Measurements from ENCODE around the gene BIRC7.

BIRC7 gene

GRCh38 chr20:63265891-63266515 is 30.3 kb downstream of the BIRC7 start:
- no peak for FAIRE-seq
- no peak for DNase-seq (ENCODE audit: insufficient read length, low spot score)
- TF ChIP-seq CTCF (IDR thresholded peaks at IDR 0.05; ENCODE audit: insufficient read depth, missing control alignments): no peak

GRCh38 chr20:63267691-63268090 is 32.0 kb downstream of the BIRC7 start:
- DNase-seq (ENCODE audit: insufficient read length, low spot score) (no peak), FAIRE-seq (no peak)
- TF ChIP-seq CTCF (IDR thresholded peaks at IDR 0.05; ENCODE audit: insufficient read depth, missing control alignments): no peak

- DNase-seq (ENCODE audit: insufficient read length, low spot score) (peak; percentile 83), FAIRE-seq (no peak)
- no peak for TF ChIP-seq CTCF (IDR thresholded peaks at IDR 0.05; ENCODE audit: insufficient read depth, missing control alignments)
Measured at GRCh38 chr20:63268256-63268655, 32.6 kb downstream of the BIRC7 start.

DNA sequence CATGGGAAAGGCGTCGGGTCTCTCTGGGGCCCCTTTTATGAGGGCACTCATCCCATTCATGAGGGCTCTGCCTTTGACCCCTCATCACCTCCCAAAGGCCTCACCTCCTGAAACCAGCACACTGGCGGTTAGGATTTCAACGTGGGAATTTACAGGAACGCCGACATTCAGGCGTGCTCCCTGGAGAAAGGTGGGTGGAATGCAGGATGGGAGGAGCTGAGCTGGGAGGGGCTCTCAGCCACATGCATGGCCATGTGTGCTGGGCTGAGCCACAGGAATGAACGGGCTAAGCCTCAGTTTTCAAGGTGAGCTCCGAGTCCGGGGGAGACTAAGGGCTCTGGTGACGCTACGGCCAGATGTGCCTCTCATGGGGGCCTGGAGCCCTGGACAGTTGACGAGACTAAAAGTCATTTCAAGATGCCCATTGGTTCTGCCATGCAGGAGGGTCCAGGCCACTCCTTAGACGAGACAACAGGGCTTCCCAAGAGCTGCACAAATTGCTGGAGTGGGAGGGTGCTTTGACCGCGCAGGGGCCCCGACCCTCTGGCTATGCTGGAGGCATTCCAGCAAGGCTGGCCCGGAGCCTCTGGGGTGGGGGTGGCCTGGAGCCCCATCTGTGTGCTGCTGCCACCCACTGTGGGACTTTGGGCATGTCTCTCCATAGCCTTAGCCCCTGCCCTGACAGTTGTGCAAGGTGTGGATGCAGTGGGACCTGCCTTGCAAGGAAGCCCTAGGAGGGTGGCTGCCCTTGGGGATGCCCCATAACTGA is 33.1 kb downstream of the BIRC7 start:
- FAIRE-seq (no peak), DNase-seq (ENCODE audit: insufficient read length, low spot score) (no peak)
- TF ChIP-seq CTCF (IDR thresholded peaks at IDR 0.05; ENCODE audit: insufficient read depth, missing control alignments): no peak

GRCh38 chr20:63269724-63270123 is 34.0 kb downstream of the BIRC7 start:
- TF ChIP-seq CTCF (IDR thresholded peaks at IDR 0.05; ENCODE audit: insufficient read depth, missing control alignments): no peak
- FAIRE-seq (no peak), DNase-seq (ENCODE audit: insufficient read length, low spot score) (no peak)

GRCh38 chr20:63270606-63271325 is 35.1 kb downstream of the BIRC7 start:
- DNase-seq (ENCODE audit: insufficient read length, low spot score) (no peak), FAIRE-seq (no peak)
- TF ChIP-seq CTCF (IDR thresholded peaks at IDR 0.05; ENCODE audit: insufficient read depth, missing control alignments): no peak
